CD14-positive monocyte (primary cell): ENCODE results near the gene PNPO. TPM values are rescaled to one million over a fixed set of nuclear protein-coding genes. Genes with fewer than 3 reads are reported as not detected.

Source experiments
- DNase-seq, 3 donors: peaks; one replicate each; pipeline ENCODE4 v3.0.0-alpha.2; 2011 to 2022
- H2AFZ ChIP-seq: 2 replicates; pipeline ENCODE4 v1.6.0; 2012; ENCODE audit warnings: mild to moderate bottlenecking, low read depth, low read length, inconsistent platforms; ENCODE audit not compliant: insufficient read depth, poor library complexity, severe bottlenecking
- H3K27ac ChIP-seq, 2 donors: 1 replicate in 1 of 2; 2 replicates in 1 of 2; pipeline ENCODE4 v1.5.1; 2012 to 2013; ENCODE audit warnings: low read length in 2 of 2, control low read depth in 1 of 2, inconsistent platforms in 1 of 2, low read depth in 1 of 2, mild to moderate bottlenecking in 1 of 2
- H3K27me3 ChIP-seq, 2 donors: one replicate each; pipeline versions ENCODE4 v1.6.0 to v1.6.1; 2011 to 2013; ENCODE audit warnings: low read length in 2 of 2; ENCODE audit not compliant: control insufficient read depth in 2 of 2, insufficient read depth in 2 of 2
- H3K36me3 ChIP-seq, 2 donors: replicated peaks in 1 of 2; 1 replicate in 1 of 2; 2 replicates in 1 of 2; pipeline versions ENCODE4 v1.5.1 to v1.6.1; 2012 to 2013; ENCODE audit warnings: low read length in 2 of 2, control low read depth in 1 of 2, inconsistent platforms in 1 of 2, mild to moderate bottlenecking in 1 of 2; ENCODE audit not compliant: insufficient read depth in 2 of 2, control insufficient read depth in 1 of 2
- H3K4me1 ChIP-seq, 2 donors: 1 replicate in 1 of 2; 2 replicates in 1 of 2; pipeline versions ENCODE4 v1.5.1 to v1.6.1; 2012 to 2013; ENCODE audit warnings: low read length in 2 of 2, control low read depth in 1 of 2, inconsistent platforms in 1 of 2, mild to moderate bottlenecking in 1 of 2, moderate library complexity in 1 of 2; ENCODE audit not compliant: insufficient read depth in 2 of 2, control insufficient read depth in 1 of 2
- H3K4me2 ChIP-seq: replicated peaks from 2 replicates; pipeline ENCODE3; 2012; ENCODE audit warnings: low read length, moderate library complexity, mild to moderate bottlenecking; ENCODE audit not compliant: poor library complexity, severe bottlenecking; ENCODE audit errors: extremely low read depth
- H3K4me3 ChIP-seq, 3 experiments: fragments of 200-600 bp in 1 of 3; sonication (generic) in 1 of 3; replicated peaks in 1 of 3; 1 replicate in 2 of 3; 2 replicates in 1 of 3; pipeline ENCODE4 v1.5.1; 2011 to 2013; ENCODE audit warnings: low read length in 3 of 3, mild to moderate bottlenecking in 3 of 3, control low read depth in 2 of 3, low read depth in 2 of 3, inconsistent platforms in 1 of 3, moderate library complexity in 1 of 3
- H3K79me2 ChIP-seq: 2 replicates; pipeline ENCODE4 v1.6.0; 2012; ENCODE audit warnings: mild to moderate bottlenecking, control low read depth, inconsistent platforms, low read length, moderate library complexity; ENCODE audit not compliant: insufficient read depth
- H3K9ac ChIP-seq: 2 replicates; pipeline ENCODE4 v1.6.0; 2017; ENCODE audit warnings: low read length, mild to moderate bottlenecking; ENCODE audit not compliant: insufficient read depth, poor library complexity, severe bottlenecking
- H3K9me3 ChIP-seq, 2 donors: replicated peaks in 1 of 2; 1 replicate in 1 of 2; 2 replicates in 1 of 2; pipeline versions ENCODE4 v1.5.1 to v1.6.1; 2012 to 2013; ENCODE audit warnings: low read length in 2 of 2, control low read depth in 1 of 2; ENCODE audit not compliant: control insufficient read depth in 1 of 2, insufficient read depth in 1 of 2
- H4K20me1 ChIP-seq: 2 replicates; pipeline ENCODE4 v1.6.0; 2012; ENCODE audit warnings: mild to moderate bottlenecking, low read length, control low read depth, moderate library complexity; ENCODE audit not compliant: insufficient read depth
- H3K27ac Mint-ChIP-seq, 7 donors: one replicate each; pipeline ENCODE4 v1.8.0; 2020; ENCODE audit warnings: mild to moderate bottlenecking in 7 of 7, mixed read lengths in 7 of 7, moderate library complexity in 6 of 7, inconsistent platforms in 2 of 7
- H3K27me3 Mint-ChIP-seq, 3 donors: one replicate each; pipeline ENCODE4 v1.8.0; 2021 to 2022; ENCODE audit warnings: low read depth in 3 of 3, mild to moderate bottlenecking in 3 of 3, mixed read lengths in 3 of 3, moderate library complexity in 3 of 3, inconsistent platforms in 1 of 3
- H3K36me3 Mint-ChIP-seq, 2 donors: one replicate each; pipeline ENCODE4 v1.8.0; 2020; ENCODE audit warnings: mixed read lengths in 2 of 2, inconsistent platforms in 1 of 2, mild to moderate bottlenecking in 1 of 2
- H3K4me1 Mint-ChIP-seq: one replicate; pipeline ENCODE4 v1.8.0; 2020; ENCODE audit warnings: mild to moderate bottlenecking, mixed read lengths
- H3K4me3 Mint-ChIP-seq, 2 donors: one replicate each; pipeline ENCODE4 v1.8.0; 2020; ENCODE audit warnings: mild to moderate bottlenecking in 2 of 2, mixed read lengths in 2 of 2, moderate library complexity in 1 of 2
- H3K9me3 Mint-ChIP-seq, 7 donors: one replicate each; pipeline ENCODE4 v1.8.0; 2020 to 2022; ENCODE audit warnings: mixed read lengths in 7 of 7, mild to moderate bottlenecking in 6 of 7, moderate library complexity in 6 of 7, inconsistent platforms in 2 of 7
- CTCF ChIP-seq: fragments of 200-600 bp; IDR thresholded peaks from one replicate; pipeline ENCODE4 v1.8.0; 2022; ENCODE audit warnings: antibody characterized with exemption, mild to moderate bottlenecking
- WGBS: methylation state at CpG from one replicate; pipeline ENCODE4 v1.1.5; 2013; ENCODE audit warnings: missing lambda C conversion rate; ENCODE audit not compliant: insufficient coverage; 5-methylcytosine and 5-hydroxymethylcytosine counted together
- intact Hi-C, 2 donors: fragments of 100-400 bp; cut with micrococcal nuclease; formaldehyde crosslinking; loops; one replicate each; pipeline versions ENCODE4 v1.15.0 to v1.15.1; 2023
- polyA plus RNA-seq, 3 donors: library from polyadenylated mRNA; depleted of rRNA in 1 of 3; unstranded in 2 of 3; stranded (reverse) in 1 of 3; fragments of 300-500 nt in 2 of 3; fragments of >200 nt in 1 of 3; fragmentation: Illumina TruSeq in 2 of 3; gene quantifications; 1 replicate in 2 of 3; 2 replicates in 1 of 3; pipeline ENCODE4 v1.2.3, GENCODE V29; 2012 to 2021

Gene PNPO
- polyA plus RNA-seq, 3 donors, result 13.2 to 34.2 (median 29.7) TPM

- Histone ChIP-seq H3K4me3 (no peak overlapping the region), H3K9me3 (no peaks in the 10 kb centered on the region), H2AFZ (no peak overlapping the region), H3K36me3 (peaks cover 0 to 8% of the 10 kb centered on the region in 2 donors), H3K4me2 (no peak overlapping the region), H3K4me1 (peaks cover 4 to 5% of the 10 kb centered on the region in 2 donors), H4K20me1 (no peaks in the 10 kb centered on the region), H3K27me3 (no peaks in the 10 kb centered on the region), H3K27ac (no peak overlapping the region), H3K79me2 (no peaks in the 10 kb centered on the region), H3K9ac (no peak overlapping the region)
- DNase-seq, result no peak
- intact Hi-C loops, result no loop called here
- Mint-ChIP-seq H3K9me3 (peaks cover 0 to 1% (median 0%) of the 10 kb centered on the region in 7 donors), H3K36me3 (peaks cover 5 to 11% of the 10 kb centered on the region in 2 donors), H3K4me1 (peaks cover 13% of the 10 kb centered on the region), H3K27ac (no peak overlapping the region), H3K27me3 (peaks cover 0 to 4% (median 2%) of the 10 kb centered on the region in 3 donors), H3K4me3 (no peak overlapping the region)
- WGBS, result 97% methylated on average over 4 of the region's 5 CpGs
- TF ChIP-seq CTCF, result no peak
Observed at GRCh38 chr17:47935961-47936360, 5.4 kb upstream of the PNPO start.

GRCh38 chr17:47937941-47938340 is 3.4 kb upstream of the PNPO start:
- Mint-ChIP-seq H3K27ac (no peak overlapping the region), H3K36me3 (peaks cover 2 to 4% of the 10 kb centered on the region in 2 donors), H3K4me3 (no peak overlapping the region), H3K4me1 (peaks cover 27% of the 10 kb centered on the region), H3K27me3 (peaks cover 0 to 4% (median 2%) of the 10 kb centered on the region in 3 donors), H3K9me3 (peaks cover 0 to 3% (median 0%) of the 10 kb centered on the region in 7 donors)
- Histone ChIP-seq H2AFZ (no peak overlapping the region), H4K20me1 (no peaks in the 10 kb centered on the region), H3K4me2 (no peak overlapping the region), H3K9ac (no peak overlapping the region), H3K27me3 (no peaks in the 10 kb centered on the region), H3K27ac (no peak overlapping the region), H3K4me1 (peaks cover 17 to 21% of the 10 kb centered on the region in 2 donors), H3K4me3 (no peak overlapping the region), H3K79me2 (peaks cover 8% of the 10 kb centered on the region), H3K36me3 (peaks cover 0 to 5% of the 10 kb centered on the region in 2 donors), H3K9me3 (no peaks in the 10 kb centered on the region)
- WGBS, result 50% methylated on average over 2 of the region's 5 CpGs
- no peak for DNase-seq
- intact Hi-C loops, result no loop called here
- no peak for TF ChIP-seq CTCF
